SK-N-SH (cell line): Measurements from ENCODE around the gene GPR155. TPM values are rescaled to one million over a fixed set of nuclear protein-coding genes. Genes with fewer than 3 reads are reported as not detected.
"Not testable (repeated sequence)": the region's sequence is repeated elsewhere in the genome, so short reads cannot be mapped to it uniquely, and the experiment has no call there.

ENCODE experiments used
- CTCF ChIA-PET: fragments of 300-600, 350-600 bp; formaldehyde crosslinking; extraction: SDS; loops from one replicate; lab custom pipeline; 2021; lab: Yijun Ruan, JAX
- POLR2A ChIA-PET: fragments of 350-600 bp; sonication (Branson Sonifier 250); formaldehyde crosslinking; extraction: SDS; loops from one replicate; lab custom pipeline; 2020; ENCODE audit warnings: antibody characterized with exemption, inconsistent platforms; lab: Yijun Ruan, JAX
- DNase-seq: peaks from one replicate; pipeline ENCODE4 v3.0.0; 2012
- H2AFZ ChIP-seq: fragments of 200-600 bp; sonication (generic); 2 replicates; pipeline ENCODE4 v1.8.1; 2016; ENCODE audit warnings: antibody characterized with exemption, mild to moderate bottlenecking, low read depth
- H3F3A ChIP-seq: fragments of 200-600 bp; sonication (generic); replicated peaks from 2 replicates; pipeline ENCODE3; 2016; ENCODE audit warnings: antibody characterized with exemption, mild to moderate bottlenecking; ENCODE audit not compliant: insufficient read depth
- H3K27ac ChIP-seq, 2 experiments: fragments of 200-500 bp in 1 of 2; fragments of 200-600 bp in 1 of 2; sonication (Bioruptor generic) in 1 of 2; sonication (generic), shearing (Covaris generic) in 1 of 2; 2 replicates each; pipeline versions ENCODE4 v1.5.1 to v1.6.1; 2014 to 2016; ENCODE audit warnings: low read depth in 2 of 2, inconsistent platforms in 1 of 2, low read length in 1 of 2, mild to moderate bottlenecking in 1 of 2, mixed read lengths in 1 of 2
- H3K27me3 ChIP-seq: fragments of 200-600 bp; sonication (generic), shearing (Covaris generic); 2 replicates; pipeline ENCODE4 v1.6.1; 2016; ENCODE audit warnings: mixed run types; ENCODE audit not compliant: insufficient read depth
- H3K36me3 ChIP-seq, 2 experiments: fragments of 200-500 bp in 1 of 2; fragments of 200-600 bp in 1 of 2; sonication (Bioruptor generic) in 1 of 2; sonication (generic) in 1 of 2; replicated peaks in 1 of 2; 2 replicates each; pipeline versions ENCODE3 to v1.5.1; 2014 to 2016; ENCODE audit warnings: low read length in 1 of 2, mild to moderate bottlenecking in 1 of 2; ENCODE audit not compliant: insufficient read depth in 2 of 2, control insufficient read depth in 1 of 2
- H3K4me1 ChIP-seq, 2 experiments: fragments of 200-500 bp in 1 of 2; fragments of 200-600 bp in 1 of 2; sonication (Bioruptor generic) in 1 of 2; sonication (generic), shearing (Covaris generic) in 1 of 2; 2 replicates each; pipeline versions ENCODE4 v1.5.1 to v1.6.1; 2014 to 2016; ENCODE audit warnings: low read depth in 1 of 2, low read length in 1 of 2, mixed run types in 1 of 2; ENCODE audit not compliant: insufficient read depth in 2 of 2, control insufficient read depth in 1 of 2
- H3K4me2 ChIP-seq: fragments of 200-600 bp; sonication (generic), shearing (Covaris generic); 2 replicates; pipeline ENCODE4 v1.6.1; 2017; ENCODE audit warnings: mixed run types
- H3K4me3 ChIP-seq, 2 experiments: fragments of 200-500 bp in 1 of 2; fragments of 200-600 bp in 1 of 2; sonication (Bioruptor generic) in 1 of 2; sonication (generic), shearing (Covaris generic) in 1 of 2; 2 replicates each; pipeline versions ENCODE4 v1.5.1 to v1.8.1; 2014 to 2016; ENCODE audit warnings: low read depth in 2 of 2, inconsistent platforms in 1 of 2, low read length in 1 of 2, mild to moderate bottlenecking in 1 of 2, mixed read lengths in 1 of 2, moderate library complexity in 1 of 2
- H3K79me2 ChIP-seq: fragments of 200-600 bp; sonication (generic); 2 replicates; pipeline ENCODE4 v1.8.1; 2017; ENCODE audit warnings: mild to moderate bottlenecking; ENCODE audit not compliant: insufficient read depth
- H3K9ac ChIP-seq: fragments of 200-600 bp; sonication (generic); 2 replicates; pipeline ENCODE4 v1.6.1; 2017; ENCODE audit warnings: mixed run types
- H3K9me2 ChIP-seq: fragments of 200-600 bp; sonication (generic); 2 replicates; pipeline ENCODE4 v1.6.1; 2017; ENCODE audit warnings: mixed run types
- H3K9me3 ChIP-seq: fragments of 200-600 bp; sonication (generic); 2 replicates; pipeline ENCODE4 v1.6.1; 2017; ENCODE audit warnings: mixed run types, mild to moderate bottlenecking, moderate library complexity
- H4K20me1 ChIP-seq: fragments of 200-600 bp; sonication (generic); 2 replicates; pipeline ENCODE4 v1.6.1; 2017; ENCODE audit warnings: mild to moderate bottlenecking, mixed run types; ENCODE audit not compliant: insufficient read depth
- ELF1 ChIP-seq: IDR thresholded peaks from 2 replicates; pipeline ENCODE4 v1.4.0; 2012
- FOXJ3 ChIP-seq: sonication (generic); formaldehyde crosslinking; IDR thresholded peaks from 2 replicates; pipeline ENCODE4 v1.5.1; 2020; ENCODE audit warnings: mild to moderate bottlenecking, missing genetic modification reagents
- GATA2 ChIP-seq: sonication (generic); formaldehyde crosslinking; IDR thresholded peaks from 2 replicates; pipeline ENCODE4 v1.5.0; 2020; ENCODE audit warnings: mild to moderate bottlenecking, missing genetic modification reagents
- JUND ChIP-seq: IDR thresholded peaks from 2 replicates; pipeline ENCODE4 v1.4.0; 2012
- MEF2A ChIP-seq: IDR thresholded peaks from 2 replicates; pipeline ENCODE4 v1.4.0; 2012; ENCODE audit warnings: low read depth, borderline replicate concordance
- POLR2AphosphoS5 ChIP-seq: IDR thresholded peaks from 2 replicates; pipeline ENCODE4 v1.6.1; 2012; ENCODE audit warnings: low read depth, low read length
- RAD21 ChIP-seq: IDR thresholded peaks from 2 replicates; pipeline ENCODE4 v1.6.1; 2012; ENCODE audit warnings: mild to moderate bottlenecking, low read length
- SIN3A ChIP-seq: IDR thresholded peaks from 2 replicates; pipeline ENCODE4 v1.6.1; 2012; ENCODE audit warnings: low read depth, mild to moderate bottlenecking, low read length, moderate library complexity, borderline replicate concordance
- TAF1 ChIP-seq: IDR thresholded peaks from 2 replicates; pipeline ENCODE4 v1.6.1; 2012; ENCODE audit warnings: low read depth, mild to moderate bottlenecking, low read length, moderate library complexity, borderline replicate concordance
- WGBS: methylation state at CpG from one replicate; pipeline ENCODE4 v1.1.6; 2017; ENCODE audit warnings: low lambda C conversion rate; 5-methylcytosine and 5-hydroxymethylcytosine counted together
- polyA plus RNA-seq, 3 experiments: library from polyadenylated mRNA; depleted of rRNA; stranded (reverse); fragments of >200 nt; gene quantifications; 2 replicates each; pipeline ENCODE4 v1.2.3, GENCODE V29; 2012
- TF ChIP-seq, protein P1 (sequence below): IDR thresholded peaks from 2 replicates; pipeline ENCODE4 v1.4.0; 2012; ENCODE audit warnings: low read depth
- TF ChIP-seq, protein P2 (sequence below): IDR thresholded peaks from 2 replicates; pipeline ENCODE4 v1.4.0; 2012; ENCODE audit warnings: low read depth, borderline replicate concordance
- TF ChIP-seq, protein P3 (sequence below): fragments of 150-350 bp; IDR thresholded peaks from 2 replicates; pipeline ENCODE4 v1.6.1; 2016; ENCODE audit warnings: mild to moderate bottlenecking, low read depth, low read length
- TF ChIP-seq, protein P4 (sequence below): fragments of 200-600 bp; sonication (generic); IDR thresholded peaks from 2 replicates; pipeline ENCODE4 v1.6.1; 2017; ENCODE audit warnings: antibody characterized with exemption, mild to moderate bottlenecking, moderate library complexity

Gene GPR155
- polyA plus RNA-seq, 1 of the 3 experiments (the other 2 are of a cell fraction), result 3.5 TPM

DNA sequence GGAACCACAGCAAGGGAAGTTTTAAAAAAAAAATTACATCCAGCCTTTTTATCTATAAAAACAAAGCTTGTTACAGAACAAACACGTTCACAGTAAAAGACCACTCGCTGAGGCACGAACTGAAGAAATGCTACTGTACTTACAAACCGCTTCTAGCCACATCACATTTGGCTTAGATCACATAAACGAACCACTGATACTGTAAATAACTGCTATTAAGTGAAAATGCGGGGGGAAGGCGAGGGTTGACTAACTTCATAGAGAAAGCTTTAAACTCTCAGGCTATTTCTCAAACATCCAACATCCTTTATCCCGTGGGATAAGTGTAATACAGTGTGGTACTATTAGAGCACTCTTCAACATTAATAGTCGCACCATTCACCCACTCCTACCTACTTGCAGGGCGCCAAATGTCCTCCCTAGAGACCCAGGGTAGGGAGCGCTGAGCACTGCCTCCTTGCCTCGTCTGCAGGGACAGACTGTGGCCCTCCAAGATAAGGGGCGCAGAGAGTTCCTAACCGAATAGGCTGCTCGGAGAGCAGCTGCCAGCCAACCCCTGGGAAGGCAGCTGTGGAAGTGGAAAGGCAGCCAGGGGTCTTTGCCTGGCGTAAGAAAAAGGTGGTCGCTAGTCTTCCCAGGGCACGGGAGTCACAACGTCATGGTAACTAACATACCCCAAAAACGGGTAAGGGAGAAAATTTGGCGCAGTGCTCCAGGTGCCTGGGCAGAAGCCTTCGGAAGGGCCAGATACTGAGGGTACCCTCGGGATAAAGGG is 854 bp downstream of the GPR155 start:
- ChIA-PET CTCF (interaction anchor here (0.6 to 5.0 kb wide), 5 partner anchors 20 to 214 kb away, joined by 3 to 24 read pairs (median 4); no protein-coding TSS in a partner anchor), POLR2A (no interaction called here)
- Histone ChIP-seq H3K27me3 (no peaks in the 10 kb centered on the region), H3K27ac (peak overlapping the region in 1 of 2 experiments; percentile 70; a peak in 2 of 4 replicates), H3K9ac (peak overlapping the region; percentile 69; the same call in 1 of the 2 replicates), H4K20me1 (no peaks in the 10 kb centered on the region), H3F3A (no peaks in the 10 kb centered on the region), H3K9me2 (no peaks in the 10 kb centered on the region), H3K4me1 (peaks cover 4% of the 10 kb centered on the region in 2 experiments; a peak in 2 of 4 replicates), H3K36me3 (peaks cover 4 to 7% of the 10 kb centered on the region in 2 experiments), H2AFZ (peak overlapping the region; percentile 98), H3K4me3 (peak overlapping the region; percentile 93 to 95), H3K9me3 (no peaks in the 10 kb centered on the region), H3K79me2 (no peaks in the 10 kb centered on the region), H3K4me2 (peak overlapping the region; percentile 88)
- WGBS, result 23% methylated on average over 23 of the region's 23 CpGs
- TF ChIP-seq, protein P1, sequence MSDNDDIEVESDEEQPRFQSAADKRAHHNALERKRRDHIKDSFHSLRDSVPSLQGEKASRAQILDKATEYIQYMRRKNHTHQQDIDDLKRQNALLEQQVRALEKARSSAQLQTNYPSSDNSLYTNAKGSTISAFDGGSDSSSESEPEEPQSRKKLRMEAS, result 0 out of 2 replicates have a peak, but pooled peaks have one; percentile 10
- TF ChIP-seq, protein P2, sequence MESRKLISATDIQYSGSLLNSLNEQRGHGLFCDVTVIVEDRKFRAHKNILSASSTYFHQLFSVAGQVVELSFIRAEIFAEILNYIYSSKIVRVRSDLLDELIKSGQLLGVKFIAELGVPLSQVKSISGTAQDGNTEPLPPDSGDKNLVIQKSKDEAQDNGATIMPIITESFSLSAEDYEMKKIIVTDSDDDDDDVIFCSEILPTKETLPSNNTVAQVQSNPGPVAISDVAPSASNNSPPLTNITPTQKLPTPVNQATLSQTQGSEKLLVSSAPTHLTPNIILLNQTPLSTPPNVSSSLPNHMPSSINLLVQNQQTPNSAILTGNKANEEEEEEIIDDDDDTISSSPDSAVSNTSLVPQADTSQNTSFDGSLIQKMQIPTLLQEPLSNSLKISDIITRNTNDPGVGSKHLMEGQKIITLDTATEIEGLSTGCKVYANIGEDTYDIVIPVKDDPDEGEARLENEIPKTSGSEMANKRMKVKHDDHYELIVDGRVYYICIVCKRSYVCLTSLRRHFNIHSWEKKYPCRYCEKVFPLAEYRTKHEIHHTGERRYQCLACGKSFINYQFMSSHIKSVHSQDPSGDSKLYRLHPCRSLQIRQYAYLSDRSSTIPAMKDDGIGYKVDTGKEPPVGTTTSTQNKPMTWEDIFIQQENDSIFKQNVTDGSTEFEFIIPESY, result no peak
- peak; percentile 49 for DNase-seq

DNA sequence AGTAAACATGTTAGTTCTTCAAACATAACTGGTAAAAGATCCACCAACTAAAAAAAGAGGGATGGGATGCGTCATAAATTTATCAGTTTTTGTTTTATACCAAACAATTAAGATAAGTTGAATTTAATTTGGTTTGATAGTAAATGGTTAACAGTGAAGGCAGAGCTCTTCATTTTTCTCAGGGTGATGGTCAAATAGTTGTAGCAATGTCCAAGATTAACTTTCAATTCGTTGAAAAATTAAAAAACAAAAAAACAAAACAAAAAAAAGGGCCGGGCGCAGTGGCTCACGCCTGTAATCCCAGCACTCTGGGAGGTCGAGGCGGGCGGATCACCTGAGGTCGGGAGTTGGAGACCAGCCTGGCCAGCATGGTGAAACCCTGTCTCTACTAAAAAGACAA is 1.8 kb downstream of the GPR155 start:
- not testable (repeated sequence) for H3K9ac ChIP-seq, H3K4me2 ChIP-seq
- WGBS, result 91% methylated on average over 9 of the region's 9 CpGs

DNA sequence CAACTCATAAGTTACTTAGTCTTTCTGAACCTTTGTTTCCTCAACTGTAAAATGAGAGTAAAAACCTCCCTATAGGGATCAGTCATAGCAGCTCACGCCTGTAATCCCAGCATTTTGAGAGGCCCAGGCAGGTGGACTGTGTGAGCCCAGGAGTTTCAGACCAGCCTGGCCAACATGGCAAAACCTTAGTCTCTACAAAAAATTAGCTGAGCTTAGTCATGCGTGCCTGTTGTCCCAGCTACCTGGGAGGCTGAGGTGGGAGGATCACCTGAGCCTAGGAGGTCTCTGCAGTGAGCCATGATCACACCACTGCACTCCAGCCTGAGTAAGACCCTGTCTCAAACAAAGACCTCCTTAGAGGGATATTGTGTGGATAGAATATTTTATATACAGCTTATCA is 2.3 kb downstream of the GPR155 start:
- TF ChIP-seq JUND (no peak), ELF1 (no peak), MEF2A (no peak), POLR2AphosphoS5 (no peak), GATA2 (CRISPR knock-in tag) (no peak), FOXJ3 (CRISPR knock-in tag) (no peak), SIN3A (no peak), RAD21 (no peak), TAF1 (no peak)
- TF ChIP-seq, protein P1, result no peak
- TF ChIP-seq, protein P3, sequence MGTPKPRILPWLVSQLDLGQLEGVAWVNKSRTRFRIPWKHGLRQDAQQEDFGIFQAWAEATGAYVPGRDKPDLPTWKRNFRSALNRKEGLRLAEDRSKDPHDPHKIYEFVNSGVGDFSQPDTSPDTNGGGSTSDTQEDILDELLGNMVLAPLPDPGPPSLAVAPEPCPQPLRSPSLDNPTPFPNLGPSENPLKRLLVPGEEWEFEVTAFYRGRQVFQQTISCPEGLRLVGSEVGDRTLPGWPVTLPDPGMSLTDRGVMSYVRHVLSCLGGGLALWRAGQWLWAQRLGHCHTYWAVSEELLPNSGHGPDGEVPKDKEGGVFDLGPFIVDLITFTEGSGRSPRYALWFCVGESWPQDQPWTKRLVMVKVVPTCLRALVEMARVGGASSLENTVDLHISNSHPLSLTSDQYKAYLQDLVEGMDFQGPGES, result no peak
- TF ChIP-seq, protein P4, sequence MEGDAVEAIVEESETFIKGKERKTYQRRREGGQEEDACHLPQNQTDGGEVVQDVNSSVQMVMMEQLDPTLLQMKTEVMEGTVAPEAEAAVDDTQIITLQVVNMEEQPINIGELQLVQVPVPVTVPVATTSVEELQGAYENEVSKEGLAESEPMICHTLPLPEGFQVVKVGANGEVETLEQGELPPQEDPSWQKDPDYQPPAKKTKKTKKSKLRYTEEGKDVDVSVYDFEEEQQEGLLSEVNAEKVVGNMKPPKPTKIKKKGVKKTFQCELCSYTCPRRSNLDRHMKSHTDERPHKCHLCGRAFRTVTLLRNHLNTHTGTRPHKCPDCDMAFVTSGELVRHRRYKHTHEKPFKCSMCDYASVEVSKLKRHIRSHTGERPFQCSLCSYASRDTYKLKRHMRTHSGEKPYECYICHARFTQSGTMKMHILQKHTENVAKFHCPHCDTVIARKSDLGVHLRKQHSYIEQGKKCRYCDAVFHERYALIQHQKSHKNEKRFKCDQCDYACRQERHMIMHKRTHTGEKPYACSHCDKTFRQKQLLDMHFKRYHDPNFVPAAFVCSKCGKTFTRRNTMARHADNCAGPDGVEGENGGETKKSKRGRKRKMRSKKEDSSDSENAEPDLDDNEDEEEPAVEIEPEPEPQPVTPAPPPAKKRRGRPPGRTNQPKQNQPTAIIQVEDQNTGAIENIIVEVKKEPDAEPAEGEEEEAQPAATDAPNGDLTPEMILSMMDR, result no peak
- TF ChIP-seq, all 33 proteins: peak for 0
- Histone ChIP-seq H3K79me2 (no peaks in the 10 kb centered on the region), H3K27ac (no peak overlapping the region), H3K4me2 (no peak overlapping the region), H3K36me3 (peaks cover 4 to 10% of the 10 kb centered on the region in 2 experiments), H3F3A (no peaks in the 10 kb centered on the region), H3K9me3 (no peaks in the 10 kb centered on the region), H3K9me2 (no peaks in the 10 kb centered on the region), H3K9ac (no peak overlapping the region), H2AFZ (no peak overlapping the region), H3K4me1 (peaks cover 4% of the 10 kb centered on the region in 2 experiments; a peak in 2 of 4 replicates), H3K27me3 (no peaks in the 10 kb centered on the region), H3K4me3 (no peak overlapping the region), H4K20me1 (no peaks in the 10 kb centered on the region)
- WGBS, result 100% methylated on average over 2 of the region's 2 CpGs
- ChIA-PET CTCF (interaction anchor here (1.1 to 5.0 kb wide), 5 partner anchors 21 to 71 kb away, joined by 3 to 24 read pairs (median 3); no protein-coding TSS in a partner anchor), POLR2A (interaction anchor here (0.6 kb wide), 1 partner anchor 42 kb away, joined by 3 read pairs; no protein-coding TSS in a partner anchor)
- no peak for DNase-seq

More for the DNA sequence above, 1.8 kb downstream of the GPR155 start:
- ChIA-PET POLR2A (interaction anchor here (0.6 kb wide), 1 partner anchor 42 kb away, joined by 3 read pairs; no protein-coding TSS in a partner anchor), CTCF (interaction anchor here (0.6 to 5.0 kb wide), 4 partner anchors 22 to 71 kb away, joined by 3 to 24 read pairs (median 3); no protein-coding TSS in a partner anchor)
- H3K4me3 ChIP-seq, H3K4me1 ChIP-seq, H3K27ac ChIP-seq, H3K9me3 ChIP-seq, H3K79me2 ChIP-seq, H3K36me3 ChIP-seq, H3F3A ChIP-seq, H4K20me1 ChIP-seq, H3K9me2 ChIP-seq, H3K27me3 ChIP-seq, DNase-seq: not testable (repeated sequence)
- H2AFZ ChIP-seq, result peak overlapping the region; percentile 98; the same call in 1 of the 2 replicates
